Right renal pelvis (tissue), 4 donors: ENCODE measurements around the gene SORT1. TPM values are rescaled to one million over a fixed set of nuclear protein-coding genes. Genes with fewer than 3 reads are reported as not detected.
"Not testable (repeated sequence)": the region's sequence is repeated elsewhere in the genome, so short reads cannot be mapped to it uniquely, and the experiment has no call there.

ENCODE experiments used
- DNase-seq, 4 donors: peaks; one replicate each; pipeline ENCODE4 v3.0.0-alpha.2; 2013; ENCODE audit warnings: low read depth in 4 of 4, low spot score in 3 of 4, missing footprints in 1 of 4
- polyA plus RNA-seq, 4 donors: library from polyadenylated mRNA; unstranded; fragments of 120-200 nt; gene quantifications; one replicate each; pipeline ENCODE4 v1.2.1, GENCODE V29; 2013; ENCODE audit not compliant: insufficient read length in 4 of 4

The SORT1 gene
- polyA plus RNA-seq, 4 donors = 54.6 to 66.3 (median 62.6) TPM

- DNase-seq = no peak
Measured at GRCh38 chr1:109301874-109302273, 95.8 kb downstream of the SORT1 start.

GRCh38 chr1:109300650-109301151 is 97.0 kb downstream of the SORT1 start:
- no peak for DNase-seq

DNA sequence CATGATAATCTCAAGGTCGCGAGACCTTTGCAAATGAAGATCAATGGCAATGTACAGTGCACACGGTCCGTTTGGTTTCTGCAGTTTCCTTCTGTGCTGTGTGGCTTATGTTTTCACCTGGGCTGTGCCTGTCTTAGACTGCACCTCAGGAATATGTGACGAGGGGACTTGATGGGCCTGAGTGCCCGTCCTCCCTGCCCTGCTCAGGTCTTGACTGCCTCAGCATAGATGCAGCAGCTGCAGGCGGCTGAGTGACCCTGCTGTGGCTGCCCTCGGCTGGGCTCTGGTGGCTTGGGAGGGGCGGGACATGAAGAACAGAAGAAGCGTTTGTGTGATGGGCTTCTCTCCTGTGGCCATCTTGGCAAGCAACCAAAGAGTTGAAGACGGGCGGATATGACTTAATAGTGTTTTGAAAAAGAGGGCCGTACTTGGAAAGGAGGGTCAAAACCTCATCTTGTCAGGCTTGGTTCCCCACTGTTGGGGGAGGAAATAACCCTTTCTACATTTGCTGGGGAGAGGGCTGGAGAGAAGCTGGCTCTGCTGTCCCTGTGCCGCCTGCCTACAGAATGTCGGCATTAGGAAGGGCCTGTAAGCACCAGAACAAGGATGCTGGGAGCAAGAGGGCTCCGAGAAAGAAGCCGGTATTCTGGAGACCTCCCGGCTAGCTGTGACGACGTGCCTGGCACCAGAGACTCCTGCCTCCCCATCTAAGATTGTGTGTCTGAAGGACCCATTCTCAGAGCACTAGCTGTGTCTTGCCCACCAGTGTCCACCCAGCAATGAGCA is 98.0 kb downstream of the SORT1 start:
- no peak for DNase-seq

DNA sequence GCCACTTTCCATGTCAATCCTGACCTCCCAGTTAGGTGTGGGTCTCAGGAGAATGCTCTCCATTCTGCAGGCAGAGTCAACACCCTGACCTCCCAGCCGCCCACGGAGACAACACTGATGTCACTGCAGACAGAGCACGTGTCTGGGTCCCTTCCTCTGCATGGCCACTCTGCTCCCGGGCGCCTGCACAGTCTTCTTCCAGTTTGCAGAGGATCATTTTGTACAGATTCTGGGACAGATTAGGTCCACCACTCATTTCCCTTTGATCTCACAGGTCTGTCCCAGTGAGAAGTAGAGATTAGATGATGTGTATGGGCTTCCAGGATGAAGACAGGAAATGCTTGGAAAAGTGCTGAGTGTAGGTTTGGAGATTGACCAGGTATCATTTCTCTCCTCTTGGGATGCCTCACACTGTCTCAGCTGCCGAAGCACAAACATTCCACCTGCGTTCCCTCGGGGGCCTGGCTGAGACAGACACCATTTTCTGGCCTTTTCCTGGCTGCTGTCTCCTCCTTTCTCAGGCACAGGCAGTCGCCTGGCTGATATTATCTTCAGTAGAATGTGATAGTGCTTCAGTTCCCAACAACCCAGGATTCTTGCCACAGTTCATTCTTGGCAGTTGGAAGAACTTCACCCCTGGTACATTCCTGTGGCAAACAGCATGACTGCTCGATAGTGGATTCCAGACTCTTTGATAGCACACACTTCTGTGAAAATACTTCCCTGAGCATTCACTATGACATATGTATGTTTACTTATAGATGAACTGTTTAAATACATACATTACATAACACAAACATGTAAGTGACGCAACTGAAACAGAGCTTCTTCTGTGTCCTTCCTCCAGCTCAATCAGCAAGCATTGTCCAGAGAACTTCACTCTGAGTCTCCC is 98.8 kb downstream of the SORT1 start:
- DNase-seq = no peak

DNA sequence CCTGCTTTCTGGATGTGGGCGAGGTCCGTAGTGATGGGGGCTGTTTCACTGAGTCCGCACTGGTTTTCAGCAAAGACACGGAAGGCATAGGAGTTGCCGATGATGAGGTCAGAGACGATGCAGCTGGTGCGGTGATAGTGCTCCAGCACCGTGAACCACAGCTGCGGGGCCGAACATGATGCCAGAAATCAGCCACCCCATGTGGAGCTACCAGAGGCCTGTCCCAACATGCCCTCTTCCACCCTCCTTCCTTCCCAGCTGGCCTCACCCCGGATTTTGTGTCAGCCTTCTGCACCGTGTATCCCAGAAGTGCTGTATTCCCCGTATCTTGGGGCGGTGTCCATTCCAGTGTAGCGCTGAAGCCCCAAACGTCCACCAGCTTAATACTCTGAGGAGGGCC is 100.9 kb downstream of the SORT1 start:
- DNase-seq = no peak

DNA sequence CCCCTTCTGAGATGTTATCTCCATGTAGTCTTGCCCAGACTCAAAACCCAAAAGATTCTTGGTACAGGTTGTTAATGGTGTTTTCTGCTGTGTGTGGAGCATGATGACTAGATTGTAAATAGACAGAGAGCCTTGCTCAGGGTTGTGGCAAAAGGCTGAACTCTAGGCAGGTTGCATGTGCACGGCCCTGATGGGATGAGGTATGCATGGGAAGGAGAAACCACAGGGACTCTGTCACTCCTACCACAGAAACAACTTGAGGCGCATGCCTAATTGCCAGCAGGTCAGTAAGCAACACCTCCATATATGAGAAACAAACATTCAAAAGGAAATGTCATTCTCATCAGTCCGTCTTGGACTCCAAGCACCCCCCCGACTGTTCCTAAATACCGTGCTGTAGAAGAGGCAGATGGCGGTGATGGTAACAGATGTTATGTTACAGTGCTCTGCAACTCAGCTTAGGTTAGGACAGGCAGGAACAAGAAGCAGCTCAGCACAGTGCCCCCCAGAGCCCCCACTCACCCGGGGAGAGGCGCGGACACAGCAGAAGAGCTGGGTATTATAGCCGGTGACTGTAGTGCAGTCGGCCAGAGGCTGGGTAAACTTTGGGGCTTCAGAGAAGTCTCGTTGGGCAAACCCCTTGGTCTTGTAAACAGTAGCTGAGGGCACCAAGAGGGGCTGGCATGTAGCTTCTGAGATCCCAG is 101.9 kb downstream of the SORT1 start:
- no peak for DNase-seq

- DNase-seq = no peak
Measured at GRCh38 chr1:109294481-109294880, 103.2 kb downstream of the SORT1 start.

- DNase-seq = no peak
Measured at GRCh38 chr1:109293026-109293425, 104.7 kb downstream of the SORT1 start.

DNA sequence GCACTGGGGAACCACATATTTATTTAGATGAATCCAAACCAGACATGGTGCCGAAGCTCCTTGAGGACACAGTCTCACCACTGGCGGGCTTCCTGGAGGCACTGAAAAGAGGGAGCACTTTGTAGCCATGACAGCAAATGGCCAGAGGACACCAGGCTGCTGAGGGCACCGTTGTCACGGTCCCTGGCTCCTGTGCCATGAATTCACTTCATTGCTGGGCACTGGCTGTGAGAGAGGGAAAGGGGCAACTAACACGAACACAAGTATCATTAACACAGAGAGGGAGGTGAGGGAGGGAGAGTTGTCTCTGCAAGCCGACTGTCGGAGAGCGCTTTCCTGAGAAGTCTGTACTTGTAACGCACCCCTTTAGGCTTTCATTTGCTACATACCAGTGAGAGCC is 105.4 kb downstream of the SORT1 start:
- no peak for DNase-seq

DNA sequence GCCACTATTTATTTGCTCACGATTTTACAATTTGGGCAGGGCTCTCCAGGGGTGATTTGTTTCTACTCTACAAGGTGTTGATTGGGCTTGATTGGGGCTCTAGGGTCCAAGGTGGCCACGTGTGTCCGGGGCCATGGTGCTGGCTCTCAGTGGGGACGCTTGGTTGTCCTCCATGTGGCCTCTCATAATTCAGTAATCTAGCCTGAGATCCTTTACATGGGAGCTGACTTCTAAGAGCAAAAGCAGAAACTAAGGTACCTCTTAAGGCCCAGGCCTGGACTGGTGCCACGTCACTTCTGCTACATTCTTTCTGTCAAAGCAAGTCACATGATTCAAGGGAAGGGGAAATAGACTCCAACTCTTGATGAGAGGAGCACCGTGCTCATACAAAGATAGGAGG is 106.7 kb downstream of the SORT1 start:
- DNase-seq = no peak

DNA sequence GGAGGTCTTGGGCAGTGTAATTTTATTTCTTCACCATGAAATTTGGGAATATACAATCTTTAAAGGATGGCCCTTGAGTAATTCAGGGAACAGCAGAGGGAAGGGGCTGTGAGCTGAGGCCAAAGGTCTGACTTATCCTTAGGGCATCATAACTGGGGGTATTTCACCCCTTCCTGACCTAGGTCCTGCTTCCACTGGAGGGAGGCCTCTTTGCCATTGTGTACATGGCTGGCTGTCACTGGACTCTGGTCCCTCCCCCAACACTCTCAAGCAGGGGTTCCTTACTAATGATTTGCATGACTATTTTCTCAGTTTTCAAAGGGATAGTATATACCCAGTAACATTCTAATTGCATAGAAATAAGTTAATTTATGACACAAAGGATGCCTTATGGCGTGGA is 107.6 kb downstream of the SORT1 start:
- DNase-seq = no peak

- DNase-seq = not testable (repeated sequence)
Measured at GRCh38 chr1:109286762-109287161, 111.0 kb downstream of the SORT1 start.

DNA sequence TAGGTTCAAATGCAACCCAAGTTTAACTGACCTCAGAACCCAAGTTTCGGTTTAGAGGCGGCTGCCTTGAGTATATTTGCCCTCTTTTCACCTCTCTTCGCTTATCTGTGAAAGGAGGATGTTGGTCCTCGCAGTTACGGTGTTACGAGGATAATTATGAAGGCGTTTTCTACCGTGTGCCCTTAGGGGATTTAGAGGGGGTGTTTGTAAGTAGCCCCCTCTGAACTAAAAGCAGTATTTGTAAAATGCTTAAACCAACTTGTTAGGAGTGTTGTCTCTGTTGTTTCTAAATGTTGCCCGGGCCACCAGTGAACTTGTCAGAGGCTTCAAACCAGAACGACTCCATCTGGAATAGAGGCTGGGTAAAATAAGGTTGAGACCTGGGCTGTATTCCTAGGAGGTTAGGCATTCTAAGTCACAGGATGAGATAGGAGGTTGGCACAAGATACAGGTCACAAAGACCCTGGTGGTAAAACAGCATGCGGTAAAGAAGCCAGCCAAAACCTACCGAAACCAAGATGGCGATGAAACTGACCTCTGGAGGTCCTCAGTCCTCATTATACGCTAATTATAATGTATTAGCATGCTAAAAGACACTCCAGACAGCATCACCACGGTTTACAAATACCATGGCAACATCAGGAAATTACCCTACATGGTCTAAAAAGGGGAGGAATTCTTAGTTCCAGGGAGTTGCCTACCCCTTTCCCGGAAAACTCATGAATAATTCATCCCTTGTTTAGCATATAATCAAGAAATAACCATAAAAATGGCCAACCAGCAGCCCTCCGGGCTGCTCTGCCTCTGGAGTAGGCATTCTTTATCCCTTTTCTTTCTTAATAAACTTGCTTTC is 113.7 kb downstream of the SORT1 start:
- DNase-seq = no peak

DNA sequence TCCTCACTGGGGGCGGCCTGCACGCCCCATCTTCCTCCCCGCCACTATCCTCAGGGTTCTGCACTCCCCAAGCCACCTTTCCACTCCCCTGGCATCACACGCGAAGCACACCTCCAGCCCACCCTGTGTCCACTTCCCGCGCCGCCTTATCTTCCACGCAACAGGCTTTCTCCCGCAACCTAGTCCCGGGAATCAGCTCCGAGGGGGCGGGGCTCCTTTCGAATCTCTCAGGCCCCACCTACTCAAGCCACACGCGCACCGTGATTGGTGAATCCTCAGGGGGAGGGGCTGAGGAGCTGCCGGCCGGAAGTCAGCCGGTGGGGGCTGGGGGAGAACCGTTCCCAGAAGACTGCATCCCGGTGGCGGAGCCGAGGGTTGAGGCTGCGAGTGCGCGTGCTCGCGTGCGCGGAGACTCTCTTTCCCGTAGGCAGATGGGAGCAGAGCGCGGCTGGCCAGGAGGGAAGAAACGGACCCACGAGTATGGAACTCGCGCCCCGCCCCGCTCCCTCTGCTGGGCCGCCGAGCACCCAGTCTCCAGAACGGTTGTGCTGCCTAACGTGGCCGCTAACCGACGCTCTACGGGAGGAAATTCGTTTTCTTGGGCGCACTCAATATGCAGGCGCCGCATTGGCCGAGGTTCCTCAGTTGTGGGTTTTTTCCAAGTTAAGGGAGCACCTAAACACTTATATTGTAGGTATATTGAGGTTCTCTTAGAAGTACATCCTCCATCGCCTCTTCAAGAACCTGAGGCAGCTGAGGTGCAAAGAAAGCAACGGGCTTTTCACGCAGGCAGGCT is 114.6 kb downstream of the SORT1 start, which contains the start of gene PSRC1:
TSS of gene PSRC1 (minus strand) at position 194 of the 796 bp plus-strand sequence.
- peak; percentile 90 to 95 (median 92) for DNase-seq

DNA sequence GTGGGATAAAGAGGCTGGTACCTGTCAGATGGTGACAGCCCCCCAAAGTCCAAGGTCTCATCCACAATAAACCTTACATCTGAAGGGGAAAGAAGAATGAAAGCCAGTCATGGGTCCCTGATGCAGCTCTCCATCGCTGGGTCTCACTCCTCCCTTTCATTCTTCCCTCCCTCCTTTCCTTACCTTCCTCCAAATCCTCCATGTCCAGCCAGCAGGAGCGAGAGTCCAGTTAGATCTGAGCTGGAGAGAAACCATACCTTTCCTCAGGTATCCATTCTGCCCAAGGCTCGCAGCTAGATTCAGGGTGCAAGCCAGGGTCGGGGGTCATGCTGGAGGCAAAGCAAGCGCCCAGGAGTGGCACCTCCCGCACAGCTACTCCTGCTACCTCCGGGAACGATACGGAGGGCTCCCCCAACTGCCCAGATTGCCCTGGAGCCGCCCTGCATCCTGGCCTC is 115.2 kb downstream of the SORT1 start:
- no peak for DNase-seq

DNA sequence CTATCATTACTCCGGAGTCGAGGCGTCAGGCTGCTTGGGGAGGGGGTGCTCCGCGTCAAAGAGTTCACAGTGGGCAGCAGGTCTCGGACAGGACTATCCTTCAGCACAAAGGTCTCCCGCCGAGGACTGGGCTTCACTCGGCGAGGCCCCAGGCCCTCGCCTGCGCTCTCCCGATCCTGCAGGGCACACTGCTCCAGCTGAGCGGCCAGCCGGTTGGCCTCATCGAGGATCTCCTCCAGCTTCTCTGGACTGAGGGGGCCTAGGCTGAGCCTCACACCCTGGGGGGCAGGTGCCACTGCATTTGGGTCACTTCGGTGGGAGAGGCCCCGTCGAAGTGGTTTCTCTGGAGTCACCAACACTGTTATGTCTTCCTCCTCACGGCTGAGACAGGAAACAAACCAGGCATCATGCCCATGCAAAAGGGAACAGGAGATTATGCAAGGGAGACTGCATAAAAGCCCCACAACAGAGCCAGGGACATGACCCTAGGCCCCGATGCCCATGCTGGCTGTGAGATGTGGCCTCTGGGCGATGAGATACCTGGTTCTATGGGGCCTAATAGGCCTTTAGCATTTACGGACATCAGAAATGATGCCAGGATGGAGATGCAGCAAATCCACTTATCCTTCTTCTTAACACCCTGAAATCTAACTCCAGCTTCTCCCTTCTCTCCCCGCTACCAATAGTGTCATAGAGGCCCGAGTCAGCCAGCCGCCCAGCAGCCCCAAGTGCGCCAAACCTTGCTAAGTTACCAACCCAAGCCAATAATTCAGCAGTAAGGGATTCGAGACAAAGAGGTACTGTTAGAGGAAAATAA is 115.8 kb downstream of the SORT1 start:
- DNase-seq = no peak

DNA sequence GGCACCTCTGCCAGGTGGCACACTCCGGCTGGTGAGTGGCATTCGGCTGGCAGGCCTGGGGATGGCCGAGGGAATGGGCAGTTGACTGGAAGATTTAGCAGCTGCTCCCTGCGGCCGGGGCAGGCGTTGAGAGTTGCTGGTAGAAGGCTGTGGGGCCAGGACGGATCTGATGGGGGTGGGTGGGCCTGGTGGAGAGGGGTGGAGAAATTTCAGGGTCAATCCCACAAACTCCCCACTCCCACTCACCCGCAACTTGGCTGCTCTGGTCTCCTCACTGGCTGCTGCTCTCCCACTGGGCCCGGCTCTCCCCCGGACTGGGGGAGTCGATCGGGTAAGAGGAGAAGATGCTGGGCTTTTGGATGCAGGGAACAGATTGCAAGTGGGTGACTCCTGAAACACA is 116.9 kb downstream of the SORT1 start:
- no peak for DNase-seq

- DNase-seq = no peak
Measured at GRCh38 chr1:109279615-109280278, 118.0 kb downstream of the SORT1 start.
